Ovary (tissue), 9 donors: ENCODE measurements around the gene RHOA. TPM values are rescaled to one million over a fixed set of nuclear protein-coding genes. Genes with fewer than 3 reads are reported as not detected.

Experiments used
- DNase-seq, 5 donors: peaks; one replicate each; pipeline ENCODE4 v3.0.0-alpha.2; 2019 to 2020
- H3K27ac ChIP-seq, 2 donors: fragments of 200-600 bp; one replicate each; pipeline versions ENCODE4 v1.5.1 to v1.8.0; 2019 to 2022
- H3K27me3 ChIP-seq: fragments of 200-600 bp; one replicate; pipeline ENCODE4 v1.8.0; 2022
- H3K36me3 ChIP-seq: fragments of 200-600 bp; sonication (generic); one replicate; pipeline ENCODE4 v1.5.1; 2019
- H3K4me1 ChIP-seq: one replicate; pipeline ENCODE4 v1.8.1; 2013; ENCODE audit warnings: mild to moderate bottlenecking, moderate library complexity; ENCODE audit not compliant: insufficient read depth
- H3K4me3 ChIP-seq: fragments of 200-600 bp; sonication (generic); one replicate; pipeline ENCODE4 v1.5.1; 2017
- H3K9me3 ChIP-seq, 2 donors: fragments of 200-600 bp in 1 of 2; sonication (generic) in 1 of 2; one replicate each; pipeline versions ENCODE4 v1.5.1 to v1.8.1; 2013 to 2019; ENCODE audit warnings: mild to moderate bottlenecking in 1 of 2, moderate library complexity in 1 of 2
- CTCF ChIP-seq, 3 donors: fragments of 450-650 bp in 2 of 3; fragments of 200-600 bp in 1 of 3; IDR thresholded peaks; one replicate each; pipeline versions ENCODE4 v1.5.1 to v1.8.0; 2016 to 2022; ENCODE audit warnings: antibody characterized with exemption in 3 of 3, mild to moderate bottlenecking in 1 of 3
- EP300 ChIP-seq: sonication (generic); formaldehyde crosslinking; IDR thresholded peaks from one replicate; pipeline ENCODE4 v1.6.1; 2017; ENCODE audit warnings: antibody characterized with exemption
- POLR2A ChIP-seq: fragments of 450-650 bp; IDR thresholded peaks from one replicate; pipeline ENCODE4 v1.6.1; 2017; ENCODE audit warnings: antibody characterized with exemption, mild to moderate bottlenecking, moderate library complexity
- WGBS, 3 donors: extraction: QIAGEN DNeasy Blood & Tissue Kit in 1 of 3; methylation state at CpG; one replicate each; pipeline versions ENCODE4 v1.1.5 to v1.1.7; 2013 to 2017; 5-methylcytosine and 5-hydroxymethylcytosine counted together
- intact Hi-C, 4 donors: fragments of 100-400 bp; cut with DNase I; formaldehyde crosslinking; loops; one replicate each; pipeline versions ENCODE4 v1.11.0 to v1.15.1; 2022 to 2023
- polyA plus RNA-seq, 2 donors: library from polyadenylated mRNA; stranded (reverse); fragments of 200-250 nt in 1 of 2; fragments of 350-450 nt in 1 of 2; fragmentation: Illumina TruSeq in 1 of 2; extraction: RNeasy Lipid Tissue Mini Kit (QIAGEN cat#74804) in 1 of 2; gene quantifications; one replicate each; pipeline ENCODE4 v1.2.3, GENCODE V29; 2013 to 2014
- total RNA-seq, 7 donors: library from RNA; depleted of rRNA in 2 of 7; stranded (reverse); fragments of >200 nt in 2 of 7; fragmentation: NEBNext Ultra II Directional in 3 of 7; extraction: Animal tissue kit (Norgen Biotek cat#: 25700) in 3 of 7; gene quantifications; one replicate each; pipeline versions ENCODE4 v1.1.0 to v1.2.4, GENCODE V29; 2016 to 2023
- donor health status: DM: no; HTN: no; CAD: no; lungs with moderate emphysema.
- donor health status: DM: no; HTN: no; CAD: no.
- donor health status: Bipolar disorder and iron deficiency.
- donor health status: DM: yes; HTN: yes; CAD: no.
- donor health status: DM: no; HTN: no; CAD: no.
- donor health status: DM: yes; HTN: yes; CAD: no.

The RHOA gene
- total and polyA plus RNA-seq, 9 donors, result 293 to 878 (median 439) TPM

- TF ChIP-seq EP300, result no peak
- TF ChIP-seq CTCF (IDR thresholded peaks at IDR 0.05), result no peak
- no peak for TF ChIP-seq POLR2A
- no peak for DNase-seq
- 91 to 94% (median 93%) methylated on average over 7 of the region's 7 CpGs for WGBS, 3 donors
- no peaks in the 10 kb centered on the region for H3K4me1 ChIP-seq
- H3K4me3 ChIP-seq, result no peak overlapping the region
- H3K36me3 ChIP-seq, result no peaks in the 10 kb centered on the region
- H3K27ac ChIP-seq, result no peak overlapping the region
- H3K27me3 ChIP-seq, result no peaks in the 10 kb centered on the region
- intact Hi-C loops, result no loop called here
- no peaks in the 10 kb centered on the region for H3K9me3 ChIP-seq
Measured at GRCh38 chr3:49324768-49325167, 87.0 kb downstream of the RHOA start.

DNA sequence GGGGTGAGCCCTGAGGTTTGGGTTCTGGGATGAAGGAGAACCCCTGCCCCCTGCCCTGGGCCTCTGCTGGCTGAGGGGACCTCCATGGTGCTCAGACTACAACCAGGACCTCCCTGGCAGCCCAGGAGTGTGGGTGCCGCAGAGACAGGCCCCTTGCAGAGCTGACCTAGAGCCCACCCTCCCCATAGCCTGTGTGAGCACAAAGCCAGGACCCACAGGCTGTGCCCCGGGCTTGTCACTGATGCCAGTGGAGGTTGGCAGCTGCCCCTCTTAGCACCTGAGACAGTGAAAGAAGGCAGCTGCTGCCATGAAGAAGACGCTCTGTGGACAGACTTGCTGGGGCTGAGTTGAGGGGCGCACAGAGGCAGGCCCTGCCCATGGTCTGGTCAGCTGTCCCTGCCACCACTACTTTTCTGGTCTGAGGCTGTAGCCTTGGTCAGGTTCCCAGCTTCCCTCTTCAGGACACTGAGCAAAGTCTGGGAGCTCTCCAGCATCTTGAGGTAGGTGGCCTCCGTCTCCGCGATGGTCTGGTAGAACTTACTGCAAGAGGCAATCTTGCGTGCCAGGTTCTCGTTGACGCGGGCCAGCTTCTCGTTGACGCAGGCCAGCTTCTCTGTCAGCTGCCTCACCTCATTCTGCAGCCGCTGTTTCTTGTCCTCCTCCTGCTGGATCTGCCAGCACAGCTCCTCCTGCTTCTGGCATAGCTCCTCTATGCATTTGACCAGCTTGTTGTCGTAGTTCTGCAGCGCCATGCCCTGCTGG is 94.9 kb downstream of the RHOA start:
- 80 to 89% (median 88%) methylated on average over 16 of the region's 16 CpGs for WGBS, 3 donors
- DNase-seq, result no peak
- TF ChIP-seq EP300 (no peak), CTCF (IDR thresholded peaks at IDR 0.05) (no peak), POLR2A (no peak)
- intact Hi-C loops, result no loop called here
- Histone ChIP-seq H3K27me3 (no peaks in the 10 kb centered on the region), H3K4me1 (no peaks in the 10 kb centered on the region), H3K9me3 (no peaks in the 10 kb centered on the region), H3K27ac (no peak overlapping the region), H3K36me3 (no peaks in the 10 kb centered on the region), H3K4me3 (no peak overlapping the region)

- intact Hi-C loops, result no loop called here
- Histone ChIP-seq H3K36me3 (no peaks in the 10 kb centered on the region), H3K4me3 (no peak overlapping the region), H3K4me1 (no peaks in the 10 kb centered on the region), H3K27me3 (no peaks in the 10 kb centered on the region), H3K9me3 (no peaks in the 10 kb centered on the region), H3K27ac (no peak overlapping the region)
- 88 to 94% (median 91%) methylated on average over 1 of the region's 1 CpG for WGBS, 3 donors
- TF ChIP-seq CTCF (IDR thresholded peaks at IDR 0.05) (no peak), POLR2A (no peak), EP300 (no peak)
- DNase-seq, result no peak
Measured at GRCh38 chr3:49313896-49314688, 97.7 kb downstream of the RHOA start.

DNA sequence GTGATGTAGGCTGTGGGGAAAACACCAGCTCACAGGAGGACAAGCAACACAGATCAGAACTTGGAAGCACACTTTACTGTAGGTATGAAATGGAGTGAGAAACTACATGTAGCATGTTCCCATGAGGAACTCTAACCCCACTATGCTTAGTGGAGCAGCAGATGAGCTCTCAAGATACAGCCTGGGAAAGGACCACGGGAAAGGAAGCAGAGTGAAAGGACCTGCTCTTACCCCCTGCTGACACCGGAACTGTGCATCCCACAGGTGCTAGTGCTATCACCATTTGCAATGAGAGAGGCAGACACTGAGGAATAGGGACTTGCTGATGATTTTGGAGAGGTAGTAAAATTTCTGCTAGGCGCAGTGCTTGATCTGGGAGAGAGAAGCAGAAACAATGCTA is 100.5 kb downstream of the RHOA start:
- no peak for DNase-seq
- 86 to 94% (median 90%) methylated on average over 3 of the region's 3 CpGs for WGBS, 3 donors
- intact Hi-C loops, result no loop called here
- Histone ChIP-seq H3K36me3 (no peaks in the 10 kb centered on the region), H3K9me3 (no peaks in the 10 kb centered on the region), H3K4me3 (no peak overlapping the region), H3K4me1 (no peaks in the 10 kb centered on the region), H3K27ac (no peak overlapping the region), H3K27me3 (no peaks in the 10 kb centered on the region)
- TF ChIP-seq POLR2A (no peak), CTCF (IDR thresholded peaks at IDR 0.05) (no peak), EP300 (no peak)
